Muscle of leg (tissue), 11 donors: ENCODE measurements around the gene SLC6A12. TPM values are rescaled to one million over a fixed set of nuclear protein-coding genes. Genes with fewer than 3 reads are reported as not detected.
"Not testable (repeated sequence)": the region's sequence is repeated elsewhere in the genome, so short reads cannot be mapped to it uniquely, and the experiment has no call there.

Experiments used
- DNase-seq: peaks from one replicate; pipeline ENCODE4 v3.0.0; 2013
- H3K27ac ChIP-seq: one replicate; pipeline ENCODE4 v1.5.1; 2013; ENCODE audit warnings: mild to moderate bottlenecking, low read length, control low read depth
- H3K27me3 ChIP-seq: one replicate; pipeline ENCODE4 v1.6.1; 2013; ENCODE audit warnings: low read length; ENCODE audit not compliant: control insufficient read depth, insufficient read depth
- H3K36me3 ChIP-seq: one replicate; pipeline ENCODE4 v1.6.1; 2013; ENCODE audit warnings: low read length; ENCODE audit not compliant: control insufficient read depth, insufficient read depth
- H3K4me1 ChIP-seq: one replicate; pipeline ENCODE4 v1.6.1; 2013; ENCODE audit warnings: low read length; ENCODE audit not compliant: control insufficient read depth, insufficient read depth
- H3K4me3 ChIP-seq: one replicate; pipeline ENCODE4 v1.5.1; 2013; ENCODE audit warnings: low read length, control low read depth
- H3K9me3 ChIP-seq: replicated peaks from 2 replicates; pipeline ENCODE4 v1.6.1; 2013; ENCODE audit warnings: low read depth, low read length; ENCODE audit not compliant: control insufficient read depth
- WGBS: methylation state at CpG from one replicate; pipeline ENCODE4 v1.1.5; 2013; ENCODE audit warnings: missing lambda C conversion rate; ENCODE audit not compliant: insufficient coverage; 5-methylcytosine and 5-hydroxymethylcytosine counted together
- polyA plus RNA-seq, 8 donors: library from polyadenylated mRNA; unstranded; fragments of 120-200 nt; gene quantifications; one replicate each; pipeline versions ENCODE4 v1.2.1 to v1.2.3, GENCODE V29; 2013; ENCODE audit warnings: inconsistent platforms in 1 of 8, low replicate concordance in 1 of 8; ENCODE audit not compliant: insufficient read length in 8 of 8, insufficient read depth in 1 of 8
- total RNA-seq: library from RNA; stranded (reverse); fragments of 120-200 nt; gene quantifications from one replicate; pipeline ENCODE4 v1.2.4, GENCODE V29; 2013

SLC6A12 gene
- total and polyA plus RNA-seq, 9 donors, result 0.25 to 1.6 (median 0.40) TPM

DNA sequence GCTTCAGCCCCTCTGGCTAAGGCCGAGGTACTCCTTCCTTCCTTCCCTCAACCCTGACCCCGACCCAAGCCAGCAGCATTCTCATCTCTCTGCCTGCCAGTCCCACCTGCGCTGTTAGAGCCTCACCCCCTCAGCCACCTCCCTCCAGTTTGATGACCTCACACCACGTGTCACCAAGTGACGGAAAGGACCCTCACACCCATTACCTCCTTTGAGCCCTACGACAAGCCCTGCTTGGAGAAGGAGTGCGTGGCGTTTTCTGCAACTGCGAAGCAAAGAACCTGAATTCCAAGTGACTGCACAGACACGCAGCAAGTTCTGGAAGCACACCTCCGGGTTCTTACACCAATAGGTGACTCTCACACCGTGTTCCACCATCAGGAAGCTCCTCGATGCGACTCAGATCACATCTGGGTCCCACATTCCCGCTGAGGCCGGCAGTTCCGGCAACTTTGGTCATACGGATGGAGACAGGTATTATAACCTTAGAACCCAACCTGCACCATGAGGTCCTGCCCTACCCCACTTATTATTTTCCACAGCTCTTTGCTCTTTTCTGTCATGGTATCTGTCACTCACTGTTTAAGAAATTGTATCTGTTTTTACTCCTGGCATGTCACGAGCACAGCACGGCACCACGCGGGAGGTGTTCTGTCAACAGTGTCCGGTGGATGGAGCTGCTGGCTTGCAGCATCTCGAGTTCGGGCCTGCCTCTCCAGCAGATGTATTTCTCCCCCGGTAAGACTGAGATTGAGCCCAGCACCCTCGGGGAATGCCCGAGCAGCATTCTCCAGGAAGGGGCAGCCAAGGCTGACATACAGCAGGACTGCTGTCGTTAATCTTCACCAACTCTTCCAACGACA, 5.0 kb upstream of the SLC6A12 start:
- no peak overlapping the region for H3K27ac ChIP-seq

DNA sequence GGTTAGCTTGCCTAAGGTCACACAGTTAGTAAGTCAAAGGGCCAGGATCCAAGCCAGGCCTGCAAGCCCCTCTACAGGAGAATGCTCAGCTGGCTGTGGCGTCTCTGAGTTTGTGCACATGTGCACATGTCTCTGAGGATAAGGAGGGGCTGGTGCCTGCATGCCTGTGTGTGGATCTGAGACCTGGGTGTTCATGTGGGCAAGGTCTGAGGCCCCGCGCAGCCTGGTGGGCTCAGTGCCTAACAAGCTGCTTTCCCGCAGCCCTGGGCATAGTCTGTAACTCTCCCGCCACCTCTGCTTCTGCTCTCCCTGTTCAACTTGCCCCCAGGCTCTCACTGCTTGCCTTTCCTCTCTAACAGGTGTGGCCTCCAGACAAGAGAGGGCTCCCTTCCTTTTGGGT, 4.3 kb upstream of the SLC6A12 start:
- Histone ChIP-seq H3K27me3 (peaks cover 12% of the 10 kb centered on the region), H3K27ac (no peak overlapping the region), H3K36me3 (no peaks in the 10 kb centered on the region), H3K4me3 (no peak overlapping the region), H3K9me3 (no peaks in the 10 kb centered on the region), H3K4me1 (peaks cover 22% of the 10 kb centered on the region)
- no peak for DNase-seq
- 75% methylated on average over 1 of the region's 5 CpGs for WGBS

More for the DNA sequence above, 5.0 kb upstream of the SLC6A12 start:
- H3K27me3 ChIP-seq, result peaks cover 5% of the 10 kb centered on the region
- no peak for DNase-seq
- no peak overlapping the region for H3K4me3 ChIP-seq
- H3K4me1 ChIP-seq, result peaks cover 15% of the 10 kb centered on the region
- 61% methylated on average over 28 of the region's 30 CpGs for WGBS
- no peaks in the 10 kb centered on the region for H3K9me3 ChIP-seq
- H3K36me3 ChIP-seq, result no peaks in the 10 kb centered on the region

DNA sequence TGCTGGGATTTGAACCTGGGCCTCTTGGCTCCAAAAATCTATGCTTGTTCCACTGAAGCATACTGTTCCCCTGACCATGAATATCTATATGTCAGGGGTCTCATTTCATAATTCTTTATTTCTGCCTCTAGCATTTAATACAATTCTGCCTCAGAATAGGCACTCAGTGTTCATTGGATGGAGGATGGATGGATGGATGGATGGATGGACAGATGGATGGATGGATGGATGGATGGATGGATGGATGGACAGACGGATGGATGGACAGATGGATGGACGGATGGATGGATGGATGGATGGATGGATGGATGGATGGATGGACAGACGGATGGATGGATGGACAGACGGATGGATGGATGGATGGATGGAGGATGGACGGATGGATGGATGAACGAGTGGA, 3.1 kb upstream of the SLC6A12 start:
- Histone ChIP-seq H3K4me1 (peaks cover 26% of the 10 kb centered on the region), H3K27me3 (peaks cover 22% of the 10 kb centered on the region)
- H3K27ac ChIP-seq, DNase-seq, H3K9me3 ChIP-seq, H3K36me3 ChIP-seq, H3K4me3 ChIP-seq: not testable (repeated sequence)
- 86% methylated on average over 6 of the region's 6 CpGs for WGBS

DNA sequence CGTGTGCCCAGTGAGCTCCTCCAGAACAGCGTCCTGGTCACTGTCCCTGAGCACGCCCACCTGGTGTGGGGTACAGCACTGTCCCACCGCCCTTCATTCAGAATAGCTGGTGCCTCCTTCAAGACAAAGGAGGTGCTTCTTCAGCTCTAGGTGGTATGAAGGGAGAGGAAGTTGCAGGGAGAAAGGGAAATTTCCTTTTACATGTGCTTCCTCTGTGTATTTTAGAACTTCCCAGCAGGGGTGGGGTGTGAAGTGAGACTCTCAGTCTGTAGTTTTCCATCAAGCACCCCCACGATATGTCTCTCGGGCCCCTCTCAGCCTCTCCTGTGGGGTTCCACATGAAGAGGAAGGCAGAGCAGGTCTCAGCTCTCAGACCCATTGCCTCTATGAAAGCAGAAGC, 1.2 kb upstream of the SLC6A12 start:
- no peak for DNase-seq
- H3K36me3 ChIP-seq, result no peaks in the 10 kb centered on the region
- H3K4me3 ChIP-seq, result no peak overlapping the region
- H3K27ac ChIP-seq, result no peak overlapping the region
- WGBS, result 80% methylated on average over 6 of the region's 6 CpGs
- peaks cover 20% of the 10 kb centered on the region for H3K4me1 ChIP-seq
- H3K9me3 ChIP-seq, result no peaks in the 10 kb centered on the region
- H3K27me3 ChIP-seq, result peaks cover 26% of the 10 kb centered on the region

DNA sequence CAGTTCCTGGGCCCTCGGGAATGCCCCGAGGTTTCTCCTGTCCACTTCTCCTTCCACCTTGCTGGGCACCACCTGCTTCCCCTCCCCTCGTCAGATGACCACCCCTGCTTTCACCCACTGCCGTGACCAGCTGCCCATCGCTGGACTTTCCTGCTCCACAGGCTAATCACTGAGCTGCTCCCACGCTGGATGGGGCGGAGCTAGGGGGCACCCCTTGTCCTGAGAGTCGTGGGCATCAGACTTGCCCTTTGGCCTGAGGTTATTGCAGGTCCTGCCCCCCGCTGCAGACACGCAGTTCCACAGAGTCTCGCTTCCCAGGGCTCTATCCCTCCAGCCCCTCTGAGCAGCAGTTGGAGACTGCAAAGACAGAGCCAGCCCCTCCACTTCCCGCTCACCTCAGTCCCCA, 427 bp downstream of the SLC6A12 start:
- no peak overlapping the region for H3K4me3 ChIP-seq
- WGBS, result 33% methylated on average over 12 of the region's 12 CpGs

DNA sequence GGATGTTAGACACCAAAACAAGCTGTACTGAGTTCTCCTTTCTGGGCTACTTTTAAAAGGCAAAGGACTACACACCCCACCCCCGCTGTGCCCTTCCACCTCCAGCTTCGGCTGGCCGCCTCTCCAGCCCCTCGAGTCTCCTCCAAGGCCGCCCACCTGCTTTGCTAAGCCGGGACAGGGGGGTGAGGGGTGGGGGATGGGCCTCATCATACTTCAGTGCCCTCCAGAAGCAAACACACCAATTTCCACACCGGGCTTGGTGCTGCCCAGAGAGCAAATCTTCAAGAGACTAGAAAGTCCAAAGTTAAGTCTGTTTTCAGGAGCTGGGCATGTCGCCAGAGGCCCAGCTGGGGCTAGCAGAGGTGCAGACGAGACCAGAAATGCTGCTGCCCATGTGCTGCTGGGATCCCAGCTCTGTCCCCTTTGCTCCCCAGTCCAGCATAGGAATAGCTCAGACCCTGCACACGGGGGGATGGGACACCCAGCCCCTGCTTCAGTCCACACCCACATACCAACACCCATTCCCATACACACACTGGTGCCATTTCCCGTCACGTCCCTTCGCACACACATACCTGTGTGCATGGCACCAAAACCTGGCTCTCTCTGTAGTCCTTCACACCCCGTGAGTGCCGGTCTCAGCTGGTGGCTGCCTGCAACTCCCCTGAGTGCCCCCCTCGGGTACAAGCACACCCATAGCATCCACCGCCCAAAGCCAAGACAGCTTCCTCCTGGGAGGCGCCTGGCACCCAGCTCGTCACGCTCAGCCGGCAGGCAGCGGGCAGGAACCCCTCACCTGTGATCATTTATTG, 1.0 kb downstream of the SLC6A12 start:
- H3K36me3 ChIP-seq, result no peaks in the 10 kb centered on the region
- no peak overlapping the region for H3K27ac ChIP-seq
- peaks cover 15% of the 10 kb centered on the region for H3K4me1 ChIP-seq
- H3K27me3 ChIP-seq, result peaks cover 30% of the 10 kb centered on the region
- no peaks in the 10 kb centered on the region for H3K9me3 ChIP-seq
- no peak overlapping the region for H3K4me3 ChIP-seq
- 42% methylated on average over 15 of the region's 22 CpGs for WGBS
- peak; percentile 35 for DNase-seq

More for the DNA sequence above, 427 bp downstream of the SLC6A12 start:
- H3K27ac ChIP-seq, result no peak overlapping the region
- peaks cover 15% of the 10 kb centered on the region for H3K4me1 ChIP-seq
- DNase-seq, result no peak
- H3K27me3 ChIP-seq, result peaks cover 28% of the 10 kb centered on the region
- H3K9me3 ChIP-seq, result no peaks in the 10 kb centered on the region
- H3K36me3 ChIP-seq, result no peaks in the 10 kb centered on the region

DNA sequence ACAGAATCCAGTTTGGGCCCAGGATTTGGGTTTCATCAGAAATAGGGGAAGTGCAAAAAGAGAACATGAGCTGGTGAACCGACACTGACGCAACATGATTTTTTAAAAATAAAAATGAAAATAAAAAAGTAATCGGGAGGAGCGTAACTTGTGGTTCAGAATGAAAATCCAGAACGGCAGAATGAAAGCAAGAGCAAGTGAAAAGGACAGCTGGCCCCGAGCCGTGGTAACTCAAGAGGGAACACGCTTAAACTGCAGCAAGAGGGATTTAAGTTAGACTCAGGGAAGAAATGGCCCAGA, 1.6 kb downstream of the SLC6A12 start:
- no peaks in the 10 kb centered on the region for H3K9me3 ChIP-seq
- no peak overlapping the region for H3K4me3 ChIP-seq
- DNase-seq, result no peak
- H3K27ac ChIP-seq, result peak overlapping the region; percentile 13
- 54% methylated on average over 7 of the region's 8 CpGs for whole genome bisulfite sequencing
- no peaks in the 10 kb centered on the region for H3K36me3 ChIP-seq
- H3K4me1 ChIP-seq, result peaks cover 15% of the 10 kb centered on the region
- H3K27me3 ChIP-seq, result peaks cover 34% of the 10 kb centered on the region

DNA sequence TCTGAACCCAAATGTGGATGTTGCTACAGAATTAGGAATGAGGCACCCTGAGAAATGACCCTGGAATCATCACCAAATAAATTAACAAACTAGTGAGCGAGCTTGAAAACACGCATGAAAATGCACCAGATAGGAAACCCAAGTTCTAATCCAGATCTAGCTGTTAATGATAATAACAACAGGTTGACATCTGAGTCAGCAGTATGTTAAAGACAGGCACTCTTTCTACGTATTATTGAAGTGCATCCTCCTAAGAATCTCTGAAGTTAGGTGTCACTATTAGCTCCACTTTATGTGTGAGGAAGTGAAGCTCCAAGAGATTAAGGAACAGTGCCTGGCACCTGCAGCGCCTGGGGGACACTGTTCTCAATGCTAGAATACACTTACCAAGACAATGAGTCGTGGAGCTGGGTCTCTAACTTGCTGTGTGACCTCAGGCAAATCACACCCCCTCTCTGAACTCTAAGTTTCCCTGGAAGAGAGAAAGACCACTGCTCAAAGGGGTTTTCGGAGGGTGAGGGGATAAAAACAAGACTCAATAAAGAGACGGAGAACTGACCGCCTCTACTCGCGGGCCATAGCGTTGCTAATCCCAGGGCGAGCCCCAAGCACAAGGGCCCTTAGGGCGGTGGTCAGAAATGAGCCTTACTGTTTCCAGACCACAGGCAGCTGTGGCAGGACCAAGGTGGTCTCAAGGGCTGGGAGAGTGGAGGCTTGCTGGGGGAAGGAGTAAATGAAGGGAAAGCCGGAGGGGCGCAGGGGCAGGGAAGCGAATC, 2.1 kb downstream of the SLC6A12 start:
- DNase-seq, result no peak
- 84% methylated on average over 11 of the region's 16 CpGs for WGBS
- H3K36me3 ChIP-seq, result no peaks in the 10 kb centered on the region
- no peaks in the 10 kb centered on the region for H3K9me3 ChIP-seq
- H3K27ac ChIP-seq, result peak overlapping the region; percentile 13
- peaks cover 15% of the 10 kb centered on the region for H3K4me1 ChIP-seq
- no peak overlapping the region for H3K4me3 ChIP-seq
- H3K27me3 ChIP-seq, result peaks cover 35% of the 10 kb centered on the region

DNA sequence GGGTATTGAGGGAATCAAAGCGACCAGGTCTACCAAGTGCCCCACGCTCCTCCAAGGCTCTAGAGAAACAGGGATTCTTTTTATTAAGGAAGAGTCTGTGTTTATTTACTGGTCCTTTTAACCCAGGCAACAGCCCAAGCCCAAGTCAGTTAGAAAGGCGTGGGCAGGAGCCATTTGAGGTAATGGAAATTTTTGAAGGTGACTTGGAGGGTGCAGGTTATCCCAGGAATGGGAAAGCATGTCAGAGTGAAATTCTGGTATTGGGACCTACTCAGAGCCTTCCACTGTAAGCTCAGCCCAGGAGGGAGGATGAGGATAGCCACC, 2.9 kb downstream of the SLC6A12 start:
- no peak overlapping the region for H3K4me3 ChIP-seq
- no peaks in the 10 kb centered on the region for H3K36me3 ChIP-seq
- peaks cover 15% of the 10 kb centered on the region for H3K4me1 ChIP-seq
- no peak overlapping the region for H3K27ac ChIP-seq
- no peaks in the 10 kb centered on the region for H3K9me3 ChIP-seq
- no peak for DNase-seq
- peaks cover 39% of the 10 kb centered on the region for H3K27me3 ChIP-seq
- 46% methylated on average over 1 of the region's 3 CpGs for WGBS
